CD4-positive, alpha-beta T cell treated with Interleukin-6 for 4 hours (primary cell): ENCODE data around the gene LRRTM3.

Experiments
- DNase-seq: peaks from one replicate; pipeline ENCODE4 v3.0.0-alpha.2; 2020; ENCODE audit warnings: mixed read lengths

Gene LRRTM3

GRCh38 chr10:66940965-66941364 is 15.1 kb downstream of the LRRTM3 start:
- no peak for DNase-seq

- DNase-seq = no peak
These were observed 15.7 kb downstream of the LRRTM3 start for GRCh38 chr10:66941491-66941890.

- no peak for DNase-seq
These were observed 16.6 kb downstream of the LRRTM3 start for GRCh38 chr10:66942407-66942806.

DNA sequence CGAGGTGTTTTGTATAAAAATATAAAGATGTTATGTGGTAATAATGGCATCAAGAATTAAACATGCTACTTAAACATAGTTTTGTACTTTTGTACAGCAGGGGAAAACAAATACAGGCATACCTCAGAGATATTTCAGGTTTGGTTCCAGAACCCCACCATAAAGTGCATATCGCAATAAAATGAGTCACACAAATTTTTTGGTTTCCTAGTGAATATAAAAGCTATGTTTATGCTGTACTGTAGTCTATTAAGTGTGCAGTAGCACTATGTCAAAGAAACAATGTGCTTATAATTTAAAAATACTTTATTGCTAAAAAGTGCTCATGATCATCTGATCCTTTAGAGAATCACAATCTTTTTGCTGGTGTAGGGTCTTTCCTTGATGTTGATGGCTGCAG is 17.8 kb downstream of the LRRTM3 start:
- DNase-seq = no peak

- no peak for DNase-seq
These were observed 26.1 kb downstream of the LRRTM3 start for GRCh38 chr10:66951896-66952295.

DNA sequence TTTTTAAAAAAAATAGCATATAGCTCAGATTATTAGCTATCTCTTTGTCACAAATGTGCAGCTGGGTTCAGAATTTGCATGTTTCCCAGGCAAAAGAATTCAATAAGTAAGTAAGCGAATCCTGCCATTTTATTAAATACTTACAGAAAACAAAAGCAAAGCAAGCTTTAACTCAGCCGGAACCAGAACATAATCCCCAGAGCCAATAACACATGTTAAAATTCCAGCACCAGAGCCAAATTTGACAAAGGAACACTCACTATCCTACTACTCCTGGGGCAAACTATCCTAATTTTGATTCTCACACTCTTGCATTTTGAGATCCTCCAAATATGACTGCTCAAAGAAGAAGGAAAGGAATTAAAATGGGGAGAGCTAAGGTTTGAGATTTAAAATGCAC is 32.6 kb downstream of the LRRTM3 start:
- no peak for DNase-seq

- no peak for DNase-seq
These were observed 39.1 kb downstream of the LRRTM3 start for GRCh38 chr10:66964946-66965345.

DNA sequence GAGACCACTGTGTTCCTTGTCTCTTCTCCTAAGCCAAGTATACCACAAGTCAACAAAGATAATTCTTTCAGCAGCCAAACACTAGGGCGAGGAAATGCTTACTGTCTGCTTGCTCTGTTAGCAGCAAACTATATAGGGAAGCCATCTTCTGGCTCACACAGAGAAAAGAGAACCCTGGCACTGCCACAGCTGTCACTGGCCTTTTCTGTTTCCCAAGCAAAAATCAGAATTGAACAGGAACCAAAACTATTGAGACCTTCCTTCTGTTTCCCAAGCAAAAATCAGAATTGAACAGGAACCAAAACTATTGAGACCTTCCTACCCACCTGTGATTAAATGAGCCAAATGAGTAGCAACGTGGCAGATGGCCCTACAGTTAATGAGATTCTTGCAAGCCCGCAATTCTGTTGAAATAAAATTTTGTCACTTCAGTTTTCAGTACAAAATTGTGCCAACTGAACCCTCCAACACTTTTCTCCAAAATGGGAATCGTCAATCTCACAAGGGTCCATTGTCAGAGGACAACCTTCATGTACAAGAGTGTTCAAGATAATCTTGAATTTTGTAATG is 54.5 kb downstream of the LRRTM3 start:
- no peak for DNase-seq

DNA sequence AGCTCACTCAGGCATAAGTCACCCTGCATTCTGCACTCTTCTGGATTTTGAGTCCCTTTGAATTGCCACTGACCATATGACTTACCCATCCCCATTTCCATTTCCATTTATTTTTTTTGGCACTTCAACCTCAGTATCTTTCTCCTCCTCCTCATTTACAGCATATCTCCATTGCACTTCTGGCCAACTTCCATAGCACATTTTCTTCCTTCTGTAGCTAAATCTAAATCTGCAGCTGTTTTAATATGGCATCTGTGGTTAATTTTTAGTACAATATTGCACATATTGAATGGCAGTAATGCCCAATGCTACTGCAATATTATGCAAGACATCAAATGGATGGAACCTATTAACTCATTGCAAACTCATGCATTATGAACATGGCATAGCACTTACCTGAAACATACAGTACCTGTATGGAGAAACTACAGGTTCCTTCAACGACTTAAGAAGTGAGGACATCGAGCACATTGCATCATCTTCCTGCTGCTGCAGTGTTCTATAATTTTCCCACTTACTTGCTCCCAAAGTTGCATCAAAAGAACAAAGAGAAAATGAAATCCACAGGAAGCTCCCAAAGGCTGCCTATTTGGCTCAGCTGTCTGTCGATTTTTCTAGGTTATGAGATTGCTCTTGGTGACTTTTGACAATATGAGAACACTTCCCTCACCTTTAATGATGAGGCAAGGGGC is 55.7 kb downstream of the LRRTM3 start:
- DNase-seq = no peak

GRCh38 chr10:66982053-66982420 is 56.2 kb downstream of the LRRTM3 start:
- DNase-seq = no peak

DNA sequence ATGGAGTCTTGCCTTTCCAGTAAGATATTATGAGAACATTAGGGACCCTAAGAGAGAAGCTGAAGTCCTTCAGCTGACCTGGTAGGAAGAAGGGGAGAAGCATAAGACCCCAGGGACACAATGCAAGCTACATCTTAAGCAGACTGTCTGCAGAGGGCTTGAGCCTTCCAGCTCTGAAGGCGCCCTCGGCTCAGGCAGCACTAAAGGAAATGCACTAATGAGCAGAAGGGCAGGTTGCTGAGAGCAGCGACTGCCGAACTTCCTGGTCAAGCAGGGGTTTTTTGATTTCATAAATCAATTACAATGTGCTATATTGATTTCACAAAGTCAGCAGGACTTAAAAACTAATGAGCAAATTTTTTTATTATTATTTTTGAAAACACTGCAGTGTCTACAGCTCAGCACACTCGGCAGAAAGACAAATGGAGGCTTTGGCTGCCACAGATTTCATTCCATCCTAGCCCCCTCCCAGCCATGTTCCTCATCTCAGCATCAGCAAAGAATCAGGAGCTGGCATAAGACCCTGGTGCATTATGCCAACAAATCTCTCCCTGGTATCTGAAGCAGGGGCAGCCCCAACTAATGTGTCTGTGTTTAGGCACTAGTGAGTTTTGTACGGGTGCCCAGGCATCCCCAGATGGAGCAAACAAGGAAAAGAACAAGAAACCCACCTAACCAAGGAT is 57.1 kb downstream of the LRRTM3 start:
- DNase-seq = no peak

DNA sequence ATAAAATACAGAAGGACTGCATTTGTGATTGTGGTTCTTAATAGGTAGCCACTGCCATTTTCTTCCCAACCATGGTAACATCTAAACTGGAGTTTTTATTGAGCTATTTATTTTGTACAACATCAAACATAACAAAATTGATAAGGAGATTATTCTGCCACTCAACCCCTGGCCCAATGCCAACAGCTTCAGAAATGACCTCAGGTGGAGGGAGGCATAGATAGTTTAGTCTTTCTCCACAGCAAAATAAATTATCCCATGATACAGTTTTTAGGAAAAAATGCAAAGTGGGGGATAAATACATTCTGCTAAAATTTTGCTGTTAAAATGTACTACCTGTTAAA is 57.6 kb downstream of the LRRTM3 start:
- DNase-seq = no peak

- DNase-seq = no peak
These were observed 64.5 kb downstream of the LRRTM3 start for GRCh38 chr10:66990143-66990830.

GRCh38 chr10:66996996-66997395 is 71.2 kb downstream of the LRRTM3 start:
- no peak for DNase-seq

DNA sequence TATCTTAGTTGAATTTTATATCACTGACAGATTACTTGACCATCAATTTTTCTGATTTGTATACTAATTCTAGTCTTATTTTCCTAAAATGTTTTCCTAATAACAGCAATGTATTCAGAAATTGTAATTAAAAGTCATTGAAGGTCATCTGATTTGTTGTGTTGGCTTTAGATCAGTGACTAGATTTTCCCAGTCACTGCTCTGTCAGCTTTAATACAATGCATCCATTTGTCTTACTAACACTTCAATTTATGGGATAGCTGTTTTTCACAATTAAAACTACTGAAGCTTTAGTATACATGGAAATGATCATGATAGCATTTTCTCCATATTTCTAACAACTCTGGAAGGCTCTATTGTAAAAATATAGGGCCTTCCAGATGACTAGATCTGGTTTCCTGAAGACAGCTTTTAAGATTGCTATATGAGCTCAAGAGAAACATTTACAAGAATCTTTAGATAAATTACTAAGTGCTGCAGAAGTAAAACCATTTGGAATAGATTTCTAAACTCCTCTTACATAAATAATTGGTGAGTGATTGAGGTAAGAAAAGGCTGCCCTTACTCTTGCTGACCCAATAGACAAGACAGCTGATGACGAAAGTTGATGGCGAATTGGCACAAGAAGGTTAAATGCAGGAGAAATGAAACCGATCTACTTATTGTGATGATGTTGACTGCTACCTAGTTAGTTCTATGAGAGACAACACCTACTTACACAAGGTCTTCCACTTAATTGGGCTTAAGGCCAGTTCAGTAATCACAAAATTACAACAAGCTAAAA is 74.1 kb downstream of the LRRTM3 start:
- DNase-seq = no peak

DNA sequence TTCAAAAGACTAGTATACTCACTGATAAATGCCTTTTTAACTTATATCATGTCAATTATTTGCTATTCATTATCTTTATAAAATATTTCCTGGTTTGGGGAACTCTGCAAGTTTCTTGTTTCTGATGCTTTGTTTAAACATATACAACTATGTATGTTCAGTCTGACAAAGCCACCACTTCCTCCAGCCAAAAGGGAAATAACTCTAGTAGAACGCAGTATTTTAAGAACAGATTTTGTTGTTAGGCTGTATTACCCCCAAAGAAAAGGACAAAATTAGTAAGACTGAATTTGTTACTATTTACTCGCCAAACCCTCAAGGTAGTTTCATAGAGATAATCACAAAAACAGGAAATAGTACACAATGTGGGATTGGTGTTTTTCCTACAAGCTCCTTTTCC is 78.9 kb downstream of the LRRTM3 start:
- no peak for DNase-seq

- DNase-seq = no peak
These were observed 80.1 kb downstream of the LRRTM3 start for GRCh38 chr10:67005981-67006380.

DNA sequence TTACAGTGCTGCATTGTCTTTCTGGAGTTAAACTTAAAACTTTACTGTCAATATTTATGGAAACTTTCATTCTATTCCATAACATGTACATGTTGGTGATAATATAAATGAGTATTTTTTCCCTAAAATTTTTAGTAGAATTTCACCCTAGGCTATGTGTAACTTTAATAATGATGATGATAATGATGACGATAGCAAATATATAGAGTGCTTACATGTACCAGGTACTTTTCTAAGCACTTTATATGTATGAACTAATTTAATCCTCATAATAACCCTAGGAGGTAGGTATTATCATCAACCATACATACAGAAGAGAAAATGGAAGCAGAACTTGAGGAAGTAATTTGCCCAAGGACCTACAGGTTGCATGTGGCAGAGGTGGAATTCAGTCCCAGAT is 85.6 kb downstream of the LRRTM3 start:
- no peak for DNase-seq

GRCh38 chr10:67011981-67012380 is 86.1 kb downstream of the LRRTM3 start:
- no peak for DNase-seq

DNA sequence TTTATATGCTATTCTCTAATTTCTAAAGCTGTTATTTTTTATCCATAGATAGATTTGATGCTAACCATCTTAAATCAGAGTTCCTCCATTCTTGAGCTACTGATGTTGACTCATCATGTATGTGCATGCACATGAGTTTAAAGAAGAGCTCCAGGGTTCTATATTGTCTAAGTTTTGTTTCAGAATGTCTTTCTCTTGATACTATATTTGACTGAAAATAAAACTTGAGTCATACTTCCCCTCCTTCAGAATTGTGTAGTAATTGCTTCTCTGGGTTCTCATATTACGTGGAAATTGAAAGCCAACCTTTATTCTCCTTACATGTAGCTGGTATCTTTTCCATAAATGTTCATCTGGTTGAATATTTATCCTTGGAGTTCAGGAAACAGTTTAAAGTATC is 89.4 kb downstream of the LRRTM3 start:
- no peak for DNase-seq

GRCh38 chr10:67017218-67017617 is 91.4 kb downstream of the LRRTM3 start:
- no peak for DNase-seq

- no peak for DNase-seq
These were observed 96.3 kb downstream of the LRRTM3 start for GRCh38 chr10:67022099-67022498.

GRCh38 chr10:67033878-67034277 is 108.0 kb downstream of the LRRTM3 start:
- no peak for DNase-seq
